ENCODE measurements around the gene SIAH1.

The SIAH1 gene

GRCh38 chr16:48310908-48311641, 74.1 kb downstream of the SIAH1 start:
- CTCF ChIA-PET: no interaction called here
- POLR2A ChIA-PET: no interaction called here

More at GRCh38 chr16:48310908-48311641, 74.1 kb downstream of the SIAH1 start:
- Histone ChIP-seq H3K4me1 (ENCODE audit: control insufficient read depth, insufficient read depth, low read length) (no peaks in the 10 kb centered on the region), H3K27ac (ENCODE audit: extremely low read depth, low read depth, low read length) (no peak overlapping the region), H3K36me3 (ENCODE audit: control insufficient read depth in 2 of 2, insufficient read depth in 1 of 2, low read length in 2 of 2) (peaks cover 10 to 36% of the 10 kb centered on the region in 2 experiments), H3K9me3 (ENCODE audit: control insufficient read depth, insufficient read depth, low read depth, low read length) (no peaks in the 10 kb centered on the region), H3K4me3 (ENCODE audit: low read depth, low read length) (no peak overlapping the region)
- TF ChIP-seq ZNF239 (tag by site-specific recombination; IDR thresholded peaks at IDR 0.05) (no peak), SETDB1 (IDR thresholded peaks at IDR 0.05; ENCODE audit: insufficient read length, low read length) (peak; percentile 67)
